Measurements from ENCODE around the gene LRRC3B.
"Not testable (repeated sequence)": the region's sequence is repeated elsewhere in the genome, so short reads cannot be mapped to it uniquely, and the experiment has no call there.

LRRC3B gene

DNA sequence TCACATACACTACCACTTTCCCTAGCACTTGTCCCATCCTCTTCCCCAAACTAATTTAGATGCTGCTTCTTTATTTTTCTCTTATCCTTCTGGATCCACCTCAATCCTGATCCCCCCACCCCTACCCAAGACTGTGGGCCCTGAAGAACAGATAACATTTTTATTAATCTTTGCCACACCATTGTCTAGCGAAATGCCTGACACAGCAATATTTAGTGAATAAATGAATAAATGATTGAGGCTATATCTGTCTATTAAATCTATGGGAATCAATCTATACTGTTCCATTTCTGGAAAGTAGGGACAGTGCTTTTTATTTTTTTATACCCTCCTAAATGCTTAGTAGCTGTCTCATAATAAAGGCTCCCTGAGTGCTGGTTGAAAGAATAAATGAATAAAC lies 32.9 kb upstream of the LRRC3B start:
- H3K4me3 ChIP-seq (ENCODE audit: low read depth, low read length) = no peak overlapping the region
- TF ChIP-seq CTCF (IDR thresholded peaks at IDR 0.05) = no peak
- no peaks in the 10 kb centered on the region for H3K36me3 ChIP-seq (ENCODE audit: control insufficient read depth, insufficient read depth, low read length)
- no peak overlapping the region for H2AFZ ChIP-seq
- no peak overlapping the region for H3K27ac ChIP-seq
- no peaks in the 10 kb centered on the region for H3K4me1 ChIP-seq
- H3K27me3 ChIP-seq (ENCODE audit: control insufficient read depth, insufficient read depth, low read length) = no peaks in the 10 kb centered on the region
- H3K9ac ChIP-seq = no peak overlapping the region
- H3K4me2 ChIP-seq (ENCODE audit: low read length) = no peak overlapping the region
- H3K79me2 ChIP-seq = no peaks in the 10 kb centered on the region
- H3K9me3 ChIP-seq (ENCODE audit: control insufficient read depth, low read length) = no peaks in the 10 kb centered on the region

DNA sequence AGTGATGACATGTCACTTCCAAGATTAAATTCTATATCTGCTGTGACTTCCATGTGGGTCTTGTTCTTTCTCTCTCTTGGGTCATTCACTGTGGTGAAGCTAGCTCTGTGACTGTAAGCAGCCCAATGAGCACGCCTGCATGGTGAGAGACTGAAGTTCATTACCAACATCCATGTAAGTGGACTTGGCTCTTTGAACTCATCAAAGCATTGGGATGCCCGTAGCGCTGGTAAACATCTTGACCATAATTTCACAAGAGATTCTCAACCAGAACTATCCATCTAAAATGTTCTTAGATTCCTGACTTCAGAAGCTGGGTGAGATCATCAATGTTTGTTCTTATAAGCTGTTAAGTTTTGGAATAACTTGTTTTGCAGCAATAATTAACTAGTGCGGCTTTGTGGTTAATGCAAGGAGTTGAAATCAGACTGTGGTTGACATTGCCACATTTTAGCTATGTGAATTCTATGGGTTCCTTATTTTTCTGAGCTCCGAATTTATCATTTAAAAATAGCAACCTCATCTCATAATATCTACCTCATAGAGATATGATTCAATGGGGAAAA lies 31.6 kb upstream of the LRRC3B start:
- Histone ChIP-seq H3K27me3 (ENCODE audit: control insufficient read depth, insufficient read depth, low read length) (no peaks in the 10 kb centered on the region), H3K79me2 (no peaks in the 10 kb centered on the region), H3K9me3 (ENCODE audit: control insufficient read depth, low read length) (no peaks in the 10 kb centered on the region), H3K4me1 (no peaks in the 10 kb centered on the region), H3K4me3 (ENCODE audit: low read depth, low read length) (no peak overlapping the region), H3K36me3 (ENCODE audit: control insufficient read depth, insufficient read depth, low read length) (no peaks in the 10 kb centered on the region), H2AFZ (no peak overlapping the region), H3K27ac (no peak overlapping the region), H3K4me2 (ENCODE audit: low read length) (no peak overlapping the region), H3K9ac (no peak overlapping the region)
- no peak for TF ChIP-seq CTCF (IDR thresholded peaks at IDR 0.05)

DNA sequence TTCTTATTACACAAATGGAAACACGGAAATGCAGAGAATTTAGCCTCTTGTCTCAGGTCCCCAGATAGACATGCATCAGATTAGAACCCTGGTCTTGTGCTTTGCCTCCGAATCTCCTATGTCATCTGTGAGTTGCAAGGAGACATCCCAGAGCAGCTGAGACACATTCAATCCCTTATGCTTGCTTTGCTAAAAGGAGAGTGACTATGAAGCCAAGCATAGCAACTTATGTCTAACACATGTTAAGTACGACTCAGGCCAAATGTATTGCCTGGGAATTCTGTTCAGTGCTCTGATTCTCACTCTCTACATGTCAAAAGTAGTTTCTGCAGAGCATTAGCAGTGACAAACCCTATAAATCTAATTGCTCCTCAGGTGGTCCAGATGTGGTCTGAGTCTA lies 30.6 kb upstream of the LRRC3B start:
- no peak overlapping the region for H3K27ac ChIP-seq
- H3K4me2 ChIP-seq (ENCODE audit: low read length) = no peak overlapping the region
- H3K27me3 ChIP-seq (ENCODE audit: control insufficient read depth, insufficient read depth, low read length) = peaks cover 2% of the 10 kb centered on the region
- H3K9ac ChIP-seq = no peak overlapping the region
- no peaks in the 10 kb centered on the region for H3K9me3 ChIP-seq (ENCODE audit: control insufficient read depth, low read length)
- no peaks in the 10 kb centered on the region for H3K36me3 ChIP-seq (ENCODE audit: control insufficient read depth, insufficient read depth, low read length)
- no peak overlapping the region for H3K4me3 ChIP-seq (ENCODE audit: low read depth, low read length)
- no peaks in the 10 kb centered on the region for H3K4me1 ChIP-seq
- no peak overlapping the region for H2AFZ ChIP-seq
- TF ChIP-seq CTCF (IDR thresholded peaks at IDR 0.05) = no peak
- no peaks in the 10 kb centered on the region for H3K79me2 ChIP-seq

GRCh38 chr3:26592451-26592850 lies 30.1 kb upstream of the LRRC3B start:
- no peaks in the 10 kb centered on the region for H3K9me3 ChIP-seq (ENCODE audit: control insufficient read depth, low read length)
- H3K27ac ChIP-seq = no peak overlapping the region
- H3K79me2 ChIP-seq = no peaks in the 10 kb centered on the region
- no peaks in the 10 kb centered on the region for H3K4me1 ChIP-seq
- H2AFZ ChIP-seq = no peak overlapping the region
- TF ChIP-seq CTCF (IDR thresholded peaks at IDR 0.05) = no peak
- H3K4me2 ChIP-seq (ENCODE audit: low read length) = no peak overlapping the region
- H3K4me3 ChIP-seq (ENCODE audit: low read depth, low read length) = no peak overlapping the region
- peaks cover 2% of the 10 kb centered on the region for H3K27me3 ChIP-seq (ENCODE audit: control insufficient read depth, insufficient read depth, low read length)
- no peaks in the 10 kb centered on the region for H3K36me3 ChIP-seq (ENCODE audit: control insufficient read depth, insufficient read depth, low read length)
- H3K9ac ChIP-seq = no peak overlapping the region

GRCh38 chr3:26596335-26596734 lies 26.2 kb upstream of the LRRC3B start:
- H2AFZ ChIP-seq = no peak overlapping the region
- H3K79me2 ChIP-seq = no peaks in the 10 kb centered on the region
- no peaks in the 10 kb centered on the region for H3K9me3 ChIP-seq (ENCODE audit: control insufficient read depth, low read length)
- no peak overlapping the region for H3K27ac ChIP-seq
- no peak overlapping the region for H3K4me2 ChIP-seq (ENCODE audit: low read length)
- H3K4me3 ChIP-seq (ENCODE audit: low read depth, low read length) = no peak overlapping the region
- no peak overlapping the region for H3K9ac ChIP-seq
- H3K27me3 ChIP-seq (ENCODE audit: control insufficient read depth, insufficient read depth, low read length) = peaks cover 2% of the 10 kb centered on the region
- no peaks in the 10 kb centered on the region for H3K36me3 ChIP-seq (ENCODE audit: control insufficient read depth, insufficient read depth, low read length)
- H3K4me1 ChIP-seq = no peaks in the 10 kb centered on the region
- no peak for TF ChIP-seq CTCF (IDR thresholded peaks at IDR 0.05)

- H3K36me3 ChIP-seq (ENCODE audit: control insufficient read depth, insufficient read depth, low read length); H3K4me2 ChIP-seq (ENCODE audit: low read length); H3K4me1 ChIP-seq; H3K27ac ChIP-seq; H3K9ac ChIP-seq; H3K4me3 ChIP-seq (ENCODE audit: low read depth, low read length); H2AFZ ChIP-seq; H3K27me3 ChIP-seq (ENCODE audit: control insufficient read depth, insufficient read depth, low read length); H3K79me2 ChIP-seq; H3K9me3 ChIP-seq (ENCODE audit: control insufficient read depth, low read length): not testable (repeated sequence)
Observed at GRCh38 chr3:26603311-26603710, 19.3 kb upstream of the LRRC3B start.

DNA sequence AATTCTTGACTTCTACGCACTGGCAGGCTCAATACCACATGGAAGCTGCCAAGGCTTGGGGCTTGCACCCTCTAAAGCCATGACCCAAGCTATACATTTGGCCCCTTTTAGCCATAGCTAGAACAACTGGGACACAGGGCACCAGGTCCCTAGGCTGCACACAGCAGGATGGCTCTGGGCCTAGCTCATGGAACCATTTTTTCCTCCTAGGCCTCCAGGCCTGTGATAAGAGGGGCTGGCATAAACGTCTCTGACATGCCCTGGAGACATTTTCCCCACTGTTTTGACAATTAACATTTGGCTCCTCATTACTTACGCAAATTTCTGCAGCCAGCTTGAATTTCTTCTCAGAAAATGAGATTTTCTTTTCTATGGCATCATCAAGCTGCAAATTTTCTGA lies 18.8 kb upstream of the LRRC3B start:
- H3K27me3 ChIP-seq (ENCODE audit: control insufficient read depth, insufficient read depth, low read length); H3K36me3 ChIP-seq (ENCODE audit: control insufficient read depth, insufficient read depth, low read length); H3K27ac ChIP-seq; H2AFZ ChIP-seq; H3K4me2 ChIP-seq (ENCODE audit: low read length); H3K79me2 ChIP-seq; H3K9me3 ChIP-seq (ENCODE audit: control insufficient read depth, low read length); H3K4me1 ChIP-seq; H3K4me3 ChIP-seq (ENCODE audit: low read depth, low read length); H3K9ac ChIP-seq: not testable (repeated sequence)

Measured in parathyroid adenoma (tissue), 2 donors.